Limb (tissue), 2 donors: ENCODE results near the gene ASB6.

Source experiments
- DNase-seq, 2 donors: peaks; one replicate each; pipeline ENCODE4 v3.0.0-alpha.2; 2016; ENCODE audit errors: extremely low spot score in 2 of 2

ASB6 gene

GRCh38 chr9:129626625-129627284, 15.2 kb downstream of the ASB6 start:
- no peak for DNase-seq

- DNase-seq, result peak; percentile 85 to 94
These were observed 15.8 kb downstream of the ASB6 start, which contains the start of gene NTMT1 for GRCh38 chr9:129626079-129626624. TSS of gene NTMT1 (plus strand) at chr9:129626163. CDS start at chr9:129632704, 6,541 bp downstream.

- no peak for DNase-seq
These were observed 17.0 kb downstream of the ASB6 start for GRCh38 chr9:129624947-129625346.

GRCh38 chr9:129624168-129624759, 17.7 kb downstream of the ASB6 start:
- DNase-seq, result peak; percentile 52 to 78

- DNase-seq, result no peak
These were observed 18.6 kb downstream of the ASB6 start for GRCh38 chr9:129623331-129623730.

GRCh38 chr9:129620669-129621295, 21.2 kb downstream of the ASB6 start, which contains the start of gene C9orf50:
TSS of gene C9orf50 (minus strand) at chr9:129621101. CDS start at chr9:129620574, 527 bp downstream.
- no peak for DNase-seq

GRCh38 chr9:129619787-129620668, 21.9 kb downstream of the ASB6 start:
- peak in 1 of 2 donors; percentile 66 for DNase-seq

- DNase-seq, result no peak
These were observed 24.8 kb downstream of the ASB6 start for GRCh38 chr9:129617167-129617566.

GRCh38 chr9:129615407-129616285, 26.3 kb downstream of the ASB6 start:
- DNase-seq, result no peak

- no peak for DNase-seq
These were observed 27.0 kb downstream of the ASB6 start for GRCh38 chr9:129614932-129615331.

GRCh38 chr9:129613520-129614175, 28.3 kb downstream of the ASB6 start:
- peak in 1 of 2 donors; percentile 68 for DNase-seq

- no peak for DNase-seq
These were observed 29.0 kb downstream of the ASB6 start for GRCh38 chr9:129612815-129613519.

GRCh38 chr9:129612123-129612522, 29.8 kb downstream of the ASB6 start:
- DNase-seq, result no peak

- DNase-seq, result no peak
These were observed 30.6 kb downstream of the ASB6 start for GRCh38 chr9:129611307-129611800.

- peak; percentile 78 to 91 for DNase-seq
These were observed 31.3 kb downstream of the ASB6 start for GRCh38 chr9:129610473-129611306.

GRCh38 chr9:129610213-129610472, 31.8 kb downstream of the ASB6 start:
- no peak for DNase-seq

GRCh38 chr9:129609486-129610212, 32.3 kb downstream of the ASB6 start:
- DNase-seq, result peak in 1 of 2 donors; percentile 72
